AG04449 (cell line): ENCODE data around the gene METRN.

ENCODE experiments used
- CTCF ChIA-PET: fragments of 350-600 bp; formaldehyde crosslinking; extraction: SDS; loops from one replicate; lab custom pipeline; 2021; ENCODE audit warnings: antibody characterized with exemption; lab: Yijun Ruan, JAX
- POLR2A ChIA-PET: fragments of 400-600, 350-600 bp; formaldehyde crosslinking; extraction: SDS; loops from one replicate; lab custom pipeline; 2020; ENCODE audit warnings: antibody characterized with exemption, inconsistent platforms; lab: Yijun Ruan, JAX
- DNase-seq: peaks from one replicate; pipeline ENCODE4 v3.0.0-alpha.2; 2010; ENCODE audit warnings: low read depth, low spot score
- H3K4me3 ChIP-seq: 2 replicates; pipeline ENCODE4 v1.5.1; 2011; ENCODE audit warnings: low read depth, mild to moderate bottlenecking, control low read depth, low read length
- CTCF ChIP-seq: IDR thresholded peaks from one replicate; pipeline ENCODE4 v1.5.1; 2011; ENCODE audit warnings: mild to moderate bottlenecking, moderate library complexity, low read length, control low read depth, inconsistent platforms; ENCODE audit not compliant: insufficient read depth; ENCODE audit errors: missing control alignments

The METRN gene

GRCh38 chr16:706189-707061, 8.5 kb upstream of the METRN start:
- no peak for DNase-seq
- no peak overlapping the region for H3K4me3 ChIP-seq
- POLR2A ChIA-PET = interaction anchor here (1.2 kb wide), 1 partner anchor 16 kb away, joined by 3 read pairs; the partner anchor contains the start of gene WDR24
- CTCF ChIA-PET = interaction anchor here (1.0 to 2.0 kb wide), 4 partner anchors 9 to 397 kb away, joined by 3 to 9 read pairs (median 4); no protein-coding TSS in a partner anchor
- no peak for TF ChIP-seq CTCF

- no peak for TF ChIP-seq CTCF
- ChIA-PET POLR2A (interaction anchor here (1.2 kb wide), 1 partner anchor 17 kb away, joined by 3 read pairs; the partner anchor contains the start of gene WDR24), CTCF (interaction anchor here (1.0 to 2.0 kb wide), 5 partner anchors 9 to 396 kb away, joined by 3 to 9 read pairs (median 3); no protein-coding TSS in a partner anchor)
- no peak for DNase-seq
- no peak overlapping the region for H3K4me3 ChIP-seq
Measured at GRCh38 chr16:707062-707538, 7.8 kb upstream of the METRN start.

- H3K4me3 ChIP-seq = no peak overlapping the region
- CTCF ChIA-PET = interaction anchor here (1.2 to 10.1 kb wide), 4 partner anchors 8 to 395 kb away, joined by 3 to 210 read pairs (median 6); partner anchors contain the start of genes CHTF18 and RPUSD1
- DNase-seq = no peak
- POLR2A ChIA-PET = interaction anchor here (1.2 kb wide), 1 partner anchor 18 kb away, joined by 3 read pairs; the partner anchor contains the start of gene WDR24
- TF ChIP-seq CTCF = no peak
Measured at GRCh38 chr16:708019-708418, 6.9 kb upstream of the METRN start.

- no peak overlapping the region for H3K4me3 ChIP-seq
- DNase-seq = no peak
- TF ChIP-seq CTCF = no peak
- CTCF ChIA-PET = interaction anchor here (1.3 to 10.1 kb wide), 4 partner anchors 11 to 347 kb away, joined by 3 to 210 read pairs (median 47); partner anchors contain the start of genes CHTF18, RHOT2 and RPUSD1
- POLR2A ChIA-PET = no interaction called here
Measured at GRCh38 chr16:708959-709358, 6.0 kb upstream of the METRN start.

GRCh38 chr16:709566-710499, 5.1 kb upstream of the METRN start:
- DNase-seq = peak; percentile 17
- ChIA-PET CTCF (interaction anchor here (0.6 to 10.1 kb wide), 16 partner anchors 8 to 485 kb away, joined by 3 to 210 read pairs (median 4); partner anchors contain the start of genes CHTF18, CIAO3, RHOT2 and RPUSD1), POLR2A (no interaction called here)
- no peak overlapping the region for H3K4me3 ChIP-seq
- TF ChIP-seq CTCF = no peak
